HL-60/S4 treated with retinoic acid at 250 ng/mL for 4 days and 3 days (cell line): Measurements from ENCODE around the gene LOXL4.

ENCODE experiments used
- in situ Hi-C: fragments of 300-500 bp; cut with MboI; formaldehyde crosslinking; loops from 2 replicates; pipeline ENCODE4 v1.7.0; 2022; ENCODE audit warnings: low sequenced_read_pairs

LOXL4 gene

DNA sequence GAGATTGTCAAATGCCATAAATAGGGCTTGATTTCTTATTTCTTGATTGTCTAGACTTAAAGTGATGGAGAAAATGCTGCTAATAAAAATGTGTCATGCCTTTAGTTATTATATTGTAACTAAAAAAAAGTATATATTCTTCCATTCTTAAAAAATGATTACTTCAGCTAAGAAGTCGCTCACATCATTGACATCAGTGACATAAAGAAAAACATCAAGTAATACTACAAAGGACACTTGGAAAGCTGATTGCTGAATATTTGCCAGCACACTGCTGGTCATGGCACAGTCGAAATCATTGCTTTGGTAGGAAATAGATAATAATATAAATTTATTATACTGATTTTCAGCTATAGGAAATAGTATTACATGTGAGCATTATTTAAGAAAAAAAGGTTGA is 62.6 kb downstream of the LOXL4 start:
- in situ Hi-C loops: no loop called here

DNA sequence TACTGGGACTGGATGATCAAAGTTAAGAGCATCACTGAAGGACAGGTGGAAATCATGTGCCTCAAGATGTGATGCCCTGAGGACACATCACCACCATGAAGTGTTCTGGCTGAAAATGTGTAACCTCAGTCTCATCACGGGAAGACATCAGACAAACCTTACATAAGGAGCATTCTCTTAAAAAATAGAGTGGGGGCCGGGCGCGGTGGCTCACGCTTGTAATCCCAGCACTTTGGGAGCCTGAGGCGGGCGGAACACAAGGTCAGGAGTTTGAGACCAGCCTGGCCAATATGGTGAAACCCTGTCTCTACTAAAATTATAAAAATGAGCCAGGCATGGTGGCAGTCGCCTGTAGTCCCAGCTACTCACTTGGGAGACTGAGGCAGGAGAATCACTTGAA is 65.6 kb downstream of the LOXL4 start:
- in situ Hi-C loops: no loop called here

DNA sequence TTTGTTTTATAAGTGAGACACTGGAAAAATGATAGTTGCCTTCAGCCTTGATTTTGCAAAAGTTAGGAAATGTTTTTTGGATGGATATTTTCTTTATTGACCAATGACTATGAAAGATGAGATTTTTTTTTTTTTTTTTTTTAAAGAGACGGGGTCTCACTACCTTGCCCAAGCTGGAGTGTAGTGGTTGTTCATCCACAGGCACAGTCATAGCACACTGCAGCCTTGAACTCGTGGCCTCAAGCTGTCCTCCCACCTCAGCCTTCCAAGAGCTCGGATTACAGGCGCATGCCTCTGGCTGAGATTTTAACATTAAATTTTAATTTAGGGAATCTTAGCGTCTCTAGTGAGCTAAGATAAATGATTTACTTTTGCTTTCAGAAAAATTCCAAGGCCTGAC is 66.2 kb downstream of the LOXL4 start:
- in situ Hi-C loops: no loop called here
